Measurements from ENCODE around the gene MYLK4.

The MYLK4 gene

DNA sequence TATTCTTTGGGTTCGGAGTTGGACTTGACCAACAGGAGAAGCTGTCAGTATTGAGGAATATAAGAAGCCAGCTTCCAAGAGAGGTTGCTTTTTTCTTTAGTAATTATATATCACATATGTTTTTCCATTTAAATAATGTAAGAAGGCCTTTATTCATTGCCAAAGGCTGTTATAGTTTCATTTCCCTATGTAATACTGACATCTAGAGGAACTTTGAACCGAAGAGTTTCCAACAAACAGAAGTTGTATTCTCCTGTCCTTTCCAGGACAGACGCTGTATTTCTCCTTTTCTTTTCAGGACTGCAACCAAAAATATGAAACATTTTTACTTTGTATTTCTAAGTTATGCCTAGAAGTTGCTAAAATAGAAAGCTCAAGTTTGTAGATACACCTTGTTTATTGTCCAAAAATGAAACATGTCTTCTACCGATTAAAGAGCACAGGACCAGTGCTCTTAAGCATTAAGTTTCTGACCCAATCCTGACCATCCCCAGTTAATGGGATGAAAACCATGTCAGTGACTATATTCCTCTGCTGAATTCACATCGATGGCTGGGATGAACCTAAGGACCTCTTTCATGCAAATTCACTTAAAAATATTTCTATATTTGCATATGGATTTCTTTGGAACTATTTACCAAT is 55.1 kb downstream of the MYLK4 start:
- no peak overlapping the region for H2AFZ ChIP-seq (ENCODE audit: low read depth)

DNA sequence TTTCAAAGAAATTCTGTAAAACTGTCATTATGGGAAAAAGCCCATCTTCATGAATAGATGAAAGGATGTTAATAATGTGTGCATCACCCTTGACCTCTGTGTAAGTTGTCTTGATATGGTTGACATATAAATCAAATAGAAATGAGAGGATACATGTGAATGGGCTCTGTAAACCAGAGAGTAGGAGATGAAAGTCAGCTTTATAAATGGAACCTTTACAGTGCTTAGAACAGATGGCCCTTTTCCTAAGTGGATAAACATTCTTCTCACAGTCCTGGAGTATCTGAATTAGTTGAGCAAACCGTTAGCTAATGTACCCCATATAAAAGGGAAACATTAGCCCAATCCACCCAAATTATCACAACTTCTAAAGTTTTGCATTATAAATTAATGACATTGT is 57.5 kb downstream of the MYLK4 start:
- TF ChIP-seq, protein P1, sequence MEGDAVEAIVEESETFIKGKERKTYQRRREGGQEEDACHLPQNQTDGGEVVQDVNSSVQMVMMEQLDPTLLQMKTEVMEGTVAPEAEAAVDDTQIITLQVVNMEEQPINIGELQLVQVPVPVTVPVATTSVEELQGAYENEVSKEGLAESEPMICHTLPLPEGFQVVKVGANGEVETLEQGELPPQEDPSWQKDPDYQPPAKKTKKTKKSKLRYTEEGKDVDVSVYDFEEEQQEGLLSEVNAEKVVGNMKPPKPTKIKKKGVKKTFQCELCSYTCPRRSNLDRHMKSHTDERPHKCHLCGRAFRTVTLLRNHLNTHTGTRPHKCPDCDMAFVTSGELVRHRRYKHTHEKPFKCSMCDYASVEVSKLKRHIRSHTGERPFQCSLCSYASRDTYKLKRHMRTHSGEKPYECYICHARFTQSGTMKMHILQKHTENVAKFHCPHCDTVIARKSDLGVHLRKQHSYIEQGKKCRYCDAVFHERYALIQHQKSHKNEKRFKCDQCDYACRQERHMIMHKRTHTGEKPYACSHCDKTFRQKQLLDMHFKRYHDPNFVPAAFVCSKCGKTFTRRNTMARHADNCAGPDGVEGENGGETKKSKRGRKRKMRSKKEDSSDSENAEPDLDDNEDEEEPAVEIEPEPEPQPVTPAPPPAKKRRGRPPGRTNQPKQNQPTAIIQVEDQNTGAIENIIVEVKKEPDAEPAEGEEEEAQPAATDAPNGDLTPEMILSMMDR (conservative IDR thresholded peaks at IDR 0.05; ENCODE audit: low read depth, low read length), result no peak
- H3K79me2 ChIP-seq (ENCODE audit: insufficient read depth, low read depth), result no peaks in the 10 kb centered on the region
- no peak overlapping the region for H3K9ac ChIP-seq
- H3K27ac ChIP-seq, result no peak overlapping the region
- H3K4me3 ChIP-seq (IDR thresholded peaks at IDR 0.05; ENCODE audit: insufficient read depth, low read depth, low read length), result no peak overlapping the region
- no peak overlapping the region for H2AFZ ChIP-seq (ENCODE audit: low read depth)
- no peaks in the 10 kb centered on the region for H3K27me3 ChIP-seq (ENCODE audit: insufficient read depth, low read depth)
- H3K4me1 ChIP-seq (ENCODE audit: low read depth, poor library complexity, severe bottlenecking), result no peaks in the 10 kb centered on the region
- H4K20me1 ChIP-seq (ENCODE audit: insufficient read depth), result no peaks in the 10 kb centered on the region
- no peaks in the 10 kb centered on the region for H3K36me3 ChIP-seq (ENCODE audit: insufficient read depth)
- no peak overlapping the region for H3K4me2 ChIP-seq

More for the DNA sequence above, 55.1 kb downstream of the MYLK4 start:
- no peak overlapping the region for H3K4me2 ChIP-seq
- H4K20me1 ChIP-seq (ENCODE audit: insufficient read depth), result no peaks in the 10 kb centered on the region
- no peak overlapping the region for H3K9ac ChIP-seq
- H3K36me3 ChIP-seq (ENCODE audit: insufficient read depth), result no peaks in the 10 kb centered on the region
- TF ChIP-seq, protein P1 (conservative IDR thresholded peaks at IDR 0.05; ENCODE audit: low read depth, low read length), result no peak
- no peak overlapping the region for H3K27ac ChIP-seq
- no peak overlapping the region for H3K4me3 ChIP-seq (IDR thresholded peaks at IDR 0.05; ENCODE audit: insufficient read depth, low read depth, low read length)
- H3K27me3 ChIP-seq (ENCODE audit: insufficient read depth, low read depth), result no peaks in the 10 kb centered on the region
- no peaks in the 10 kb centered on the region for H3K4me1 ChIP-seq (ENCODE audit: low read depth, poor library complexity, severe bottlenecking)
- H3K79me2 ChIP-seq (ENCODE audit: insufficient read depth, low read depth), result no peaks in the 10 kb centered on the region

DNA sequence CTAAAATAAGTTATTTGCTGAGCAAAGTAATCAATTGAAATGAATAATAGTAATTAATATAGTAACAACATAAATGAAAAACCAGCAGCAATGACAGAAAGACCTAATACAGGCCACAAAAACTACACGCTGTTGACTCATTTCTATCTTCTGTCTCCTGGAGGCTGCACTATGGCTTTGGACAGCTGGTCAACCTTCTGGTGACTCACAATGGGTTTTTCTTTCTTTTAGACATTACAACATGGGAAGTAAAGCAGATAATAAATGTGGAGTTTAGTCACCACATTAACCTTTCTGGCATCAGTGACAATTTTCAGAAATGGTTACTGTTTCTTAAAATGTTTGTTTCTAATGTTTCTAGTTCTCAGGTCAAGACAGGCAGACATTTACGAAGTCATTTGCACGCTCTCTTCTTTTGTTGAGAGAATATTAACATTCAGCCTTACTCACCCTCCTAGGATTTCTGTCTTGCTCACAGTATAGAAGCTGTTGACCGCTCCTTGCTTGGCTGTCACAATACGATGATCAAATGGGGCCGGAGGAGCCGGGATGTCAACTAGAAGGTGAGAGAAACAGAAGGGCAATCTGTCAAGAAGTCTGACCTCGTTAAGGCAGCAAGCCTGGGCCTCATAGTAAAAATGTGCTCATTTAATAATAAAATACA is 62.2 kb downstream of the MYLK4 start:
- Histone ChIP-seq H3K79me2 (ENCODE audit: insufficient read depth, low read depth) (no peaks in the 10 kb centered on the region), H3K36me3 (ENCODE audit: insufficient read depth) (no peaks in the 10 kb centered on the region), H3K4me3 (IDR thresholded peaks at IDR 0.05; ENCODE audit: insufficient read depth, low read depth, low read length) (no peak overlapping the region), H3K4me2 (no peak overlapping the region), H3K27ac (no peak overlapping the region), H2AFZ (ENCODE audit: low read depth) (no peak overlapping the region), H4K20me1 (ENCODE audit: insufficient read depth) (no peaks in the 10 kb centered on the region), H3K4me1 (ENCODE audit: low read depth, poor library complexity, severe bottlenecking) (no peaks in the 10 kb centered on the region), H3K9ac (no peak overlapping the region), H3K27me3 (ENCODE audit: insufficient read depth, low read depth) (no peaks in the 10 kb centered on the region)
- TF ChIP-seq, protein P1 (conservative IDR thresholded peaks at IDR 0.05; ENCODE audit: low read depth, low read length), result no peak

DNA sequence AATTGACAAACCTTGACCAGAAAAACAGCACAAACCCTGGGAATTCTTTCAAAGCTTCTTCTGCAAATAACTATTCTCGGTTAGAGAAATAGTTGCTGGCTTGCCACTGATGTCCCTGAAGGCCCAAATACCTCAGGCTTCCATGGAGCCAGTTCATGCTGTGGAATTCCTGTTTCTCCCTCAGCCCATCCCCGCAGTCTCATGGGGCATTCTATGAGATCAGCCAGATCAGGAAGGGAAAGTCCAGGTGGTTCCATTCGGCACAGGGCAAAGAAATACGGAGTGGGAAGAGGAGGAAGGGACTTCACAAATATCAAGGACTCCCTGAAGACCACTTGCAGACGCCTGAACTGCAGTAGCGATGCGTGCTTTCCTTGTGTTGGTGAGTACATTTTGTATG is 63.3 kb downstream of the MYLK4 start:
- no peak overlapping the region for H2AFZ ChIP-seq (ENCODE audit: low read depth)
- H3K4me3 ChIP-seq (IDR thresholded peaks at IDR 0.05; ENCODE audit: insufficient read depth, low read depth, low read length), result no peak overlapping the region
- H3K27ac ChIP-seq, result no peak overlapping the region
- TF ChIP-seq, protein P1 (conservative IDR thresholded peaks at IDR 0.05; ENCODE audit: low read depth, low read length), result no peak
- no peak overlapping the region for H3K9ac ChIP-seq
- no peaks in the 10 kb centered on the region for H3K36me3 ChIP-seq (ENCODE audit: insufficient read depth)
- H3K4me1 ChIP-seq (ENCODE audit: low read depth, poor library complexity, severe bottlenecking), result no peaks in the 10 kb centered on the region
- no peaks in the 10 kb centered on the region for H3K79me2 ChIP-seq (ENCODE audit: insufficient read depth, low read depth)
- H3K27me3 ChIP-seq (ENCODE audit: insufficient read depth, low read depth), result no peaks in the 10 kb centered on the region
- no peak overlapping the region for H3K4me2 ChIP-seq
- no peaks in the 10 kb centered on the region for H4K20me1 ChIP-seq (ENCODE audit: insufficient read depth)

All from KMS-11 (cell line).